Effector memory CD8-positive, alpha-beta T cell (primary cell): ENCODE measurements around the gene MAP2K3.

ENCODE experiments used
- ATAC-seq: fragments of 150-1000 bp; cut with Tn5 transposase; replicated peaks from 2 replicates; pipeline ENCODE4 v1.10.0; 2021; ENCODE audit warnings: mild to moderate bottlenecking, moderate library complexity
- DNase-seq, 3 experiments: peaks; one replicate each; pipeline ENCODE4 v3.0.0; 2021
- H3K27ac Mint-ChIP-seq, 2 donors: one replicate each; pipeline ENCODE4 v1.8.0; 2022; ENCODE audit warnings: mild to moderate bottlenecking in 2 of 2, mixed read lengths in 2 of 2, moderate library complexity in 2 of 2
- H3K27me3 Mint-ChIP-seq, 2 donors: one replicate each; pipeline ENCODE4 v1.8.0; 2022; ENCODE audit warnings: mixed read lengths in 2 of 2
- H3K36me3 Mint-ChIP-seq: one replicate; pipeline ENCODE4 v1.8.0; 2022; ENCODE audit warnings: mild to moderate bottlenecking, moderate library complexity, mixed read lengths; ENCODE audit not compliant: insufficient read depth
- H3K4me1 Mint-ChIP-seq, 2 donors: one replicate each; pipeline ENCODE4 v1.8.0; 2022; ENCODE audit warnings: low read depth in 2 of 2, mixed read lengths in 2 of 2
- H3K4me3 Mint-ChIP-seq, 2 donors: one replicate each; pipeline ENCODE4 v1.8.0; 2022; ENCODE audit warnings: mild to moderate bottlenecking in 2 of 2, mixed read lengths in 2 of 2, moderate library complexity in 2 of 2
- H3K9me3 Mint-ChIP-seq, 2 donors: one replicate each; pipeline ENCODE4 v1.8.0; 2022; ENCODE audit warnings: mixed read lengths in 2 of 2

Gene MAP2K3

GRCh38 chr17:21351366-21352065 is 67.0 kb downstream of the MAP2K3 start:
- H3K4me1 Mint-ChIP-seq: peaks cover 0 to 2% of the 10 kb centered on the region in 2 donors
- H3K27ac Mint-ChIP-seq: peak overlapping the region in 1 of 2 donors; percentile 41

GRCh38 chr17:21352221-21352980 is 67.9 kb downstream of the MAP2K3 start:
- Mint-ChIP-seq H3K4me3 (no peak overlapping the region), H3K36me3 (no peaks in the 10 kb centered on the region), H3K27me3 (peaks cover 5 to 8% of the 10 kb centered on the region in 2 donors), H3K27ac (no peak overlapping the region), H3K9me3 (no peaks in the 10 kb centered on the region), H3K4me1 (peaks cover 0 to 2% of the 10 kb centered on the region in 2 donors)
- ATAC-seq (no peak), DNase-seq (no peak)

More at GRCh38 chr17:21351366-21352065, 67.0 kb downstream of the MAP2K3 start:
- Mint-ChIP-seq H3K4me3 (no peak overlapping the region), H3K9me3 (no peaks in the 10 kb centered on the region), H3K36me3 (no peaks in the 10 kb centered on the region), H3K27me3 (peaks cover 5 to 8% of the 10 kb centered on the region in 2 donors)
- DNase-seq (no peak), ATAC-seq (no peak)

GRCh38 chr17:21352981-21353265 is 68.4 kb downstream of the MAP2K3 start:
- no peaks in the 10 kb centered on the region for H3K9me3 Mint-ChIP-seq
- H3K4me3 Mint-ChIP-seq: no peak overlapping the region
- peaks cover 0 to 2% of the 10 kb centered on the region in 2 donors for H3K4me1 Mint-ChIP-seq
- ATAC-seq: no peak
- peaks cover 5 to 8% of the 10 kb centered on the region in 2 donors for H3K27me3 Mint-ChIP-seq
- no peak for DNase-seq
- H3K36me3 Mint-ChIP-seq: no peaks in the 10 kb centered on the region
- no peak overlapping the region for H3K27ac Mint-ChIP-seq

- no peak for ATAC-seq
- no peaks in the 10 kb centered on the region for H3K9me3 Mint-ChIP-seq
- DNase-seq: no peak
- H3K4me1 Mint-ChIP-seq: peaks cover 0 to 2% of the 10 kb centered on the region in 2 donors
- H3K36me3 Mint-ChIP-seq: no peaks in the 10 kb centered on the region
- no peak overlapping the region for H3K4me3 Mint-ChIP-seq
- peaks cover 5 to 8% of the 10 kb centered on the region in 2 donors for H3K27me3 Mint-ChIP-seq
- H3K27ac Mint-ChIP-seq: no peak overlapping the region
Measured at GRCh38 chr17:21353326-21354010, 69.0 kb downstream of the MAP2K3 start.

- Mint-ChIP-seq H3K9me3 (no peaks in the 10 kb centered on the region), H3K36me3 (no peaks in the 10 kb centered on the region), H3K27ac (no peak overlapping the region), H3K4me1 (no peaks in the 10 kb centered on the region), H3K4me3 (no peak overlapping the region), H3K27me3 (peaks cover 5 to 8% of the 10 kb centered on the region in 2 donors)
- ATAC-seq (no peak), DNase-seq (no peak)
Measured at GRCh38 chr17:21354796-21355385, 70.4 kb downstream of the MAP2K3 start.

- no peaks in the 10 kb centered on the region for H3K4me1 Mint-ChIP-seq
- ATAC-seq (no peak), DNase-seq (no peak)
- H3K36me3 Mint-ChIP-seq: no peaks in the 10 kb centered on the region
- H3K27me3 Mint-ChIP-seq: peaks cover 5 to 8% of the 10 kb centered on the region in 2 donors
- no peak overlapping the region for H3K27ac Mint-ChIP-seq
- no peaks in the 10 kb centered on the region for H3K9me3 Mint-ChIP-seq
- no peak overlapping the region for H3K4me3 Mint-ChIP-seq
Measured at GRCh38 chr17:21355586-21355985, 71.1 kb downstream of the MAP2K3 start.

GRCh38 chr17:21356537-21357127 is 72.1 kb downstream of the MAP2K3 start:
- Mint-ChIP-seq H3K4me1 (no peaks in the 10 kb centered on the region), H3K9me3 (no peaks in the 10 kb centered on the region), H3K4me3 (no peak overlapping the region), H3K27me3 (peaks cover 3 to 5% of the 10 kb centered on the region in 2 donors), H3K27ac (no peak overlapping the region), H3K36me3 (no peaks in the 10 kb centered on the region)
- ATAC-seq (no peak), DNase-seq (no peak)

GRCh38 chr17:21357281-21357680 is 72.8 kb downstream of the MAP2K3 start:
- Mint-ChIP-seq H3K36me3 (no peaks in the 10 kb centered on the region), H3K27ac (no peak overlapping the region), H3K4me3 (no peak overlapping the region), H3K9me3 (no peaks in the 10 kb centered on the region), H3K27me3 (peaks cover 0 to 5% of the 10 kb centered on the region in 2 donors), H3K4me1 (no peaks in the 10 kb centered on the region)
- no peak for DNase-seq
- ATAC-seq: no peak

GRCh38 chr17:21357696-21358656 is 73.5 kb downstream of the MAP2K3 start:
- ATAC-seq (no peak), DNase-seq (no peak)
- Mint-ChIP-seq H3K4me3 (no peak overlapping the region), H3K27me3 (peaks cover 0 to 5% of the 10 kb centered on the region in 2 donors), H3K4me1 (no peaks in the 10 kb centered on the region), H3K9me3 (no peaks in the 10 kb centered on the region), H3K36me3 (no peaks in the 10 kb centered on the region), H3K27ac (no peak overlapping the region)

- Mint-ChIP-seq H3K27me3 (peaks cover 0 to 5% of the 10 kb centered on the region in 2 donors), H3K4me3 (no peak overlapping the region), H3K4me1 (no peaks in the 10 kb centered on the region), H3K36me3 (no peaks in the 10 kb centered on the region), H3K9me3 (no peaks in the 10 kb centered on the region), H3K27ac (no peak overlapping the region)
- no peak for DNase-seq
- no peak for ATAC-seq
Measured at GRCh38 chr17:21358682-21359482, 74.4 kb downstream of the MAP2K3 start.

GRCh38 chr17:21359483-21359840 is 75.0 kb downstream of the MAP2K3 start:
- peaks cover 0 to 3% of the 10 kb centered on the region in 2 donors for H3K27me3 Mint-ChIP-seq
- H3K27ac Mint-ChIP-seq: no peak overlapping the region
- no peak for DNase-seq
- no peak for ATAC-seq
- no peaks in the 10 kb centered on the region for H3K4me1 Mint-ChIP-seq
- H3K36me3 Mint-ChIP-seq: no peaks in the 10 kb centered on the region
- H3K4me3 Mint-ChIP-seq: no peak overlapping the region
- H3K9me3 Mint-ChIP-seq: no peaks in the 10 kb centered on the region

GRCh38 chr17:21360048-21360447 is 75.5 kb downstream of the MAP2K3 start:
- H3K27me3 Mint-ChIP-seq: no peaks in the 10 kb centered on the region
- no peaks in the 10 kb centered on the region for H3K4me1 Mint-ChIP-seq
- no peaks in the 10 kb centered on the region for H3K36me3 Mint-ChIP-seq

More at GRCh38 chr17:21360048-21360447, 75.5 kb downstream of the MAP2K3 start:
- no peak for ATAC-seq
- no peak for DNase-seq
- no peak overlapping the region for H3K27ac Mint-ChIP-seq
- no peaks in the 10 kb centered on the region for H3K9me3 Mint-ChIP-seq
- H3K4me3 Mint-ChIP-seq: no peak overlapping the region
